HG03432 (cell line): Measurements from ENCODE around the gene PPTC7.
A peak's percentile ranks its signal among the peaks of the same experiment; 100 is the strongest.
"Not testable (repeated sequence)": the region's sequence is repeated elsewhere in the genome, so short reads cannot be mapped to it uniquely, and the experiment has no call there.

Experiments used
- ATAC-seq: cut with Tn5 transposase; IDR thresholded peaks from one replicate; pipeline ENCODE4 v1.9.1; 2021; ENCODE audit warnings: mild to moderate bottlenecking, moderate library complexity; ENCODE audit not compliant: unreplicated experiment

The PPTC7 gene

DNA sequence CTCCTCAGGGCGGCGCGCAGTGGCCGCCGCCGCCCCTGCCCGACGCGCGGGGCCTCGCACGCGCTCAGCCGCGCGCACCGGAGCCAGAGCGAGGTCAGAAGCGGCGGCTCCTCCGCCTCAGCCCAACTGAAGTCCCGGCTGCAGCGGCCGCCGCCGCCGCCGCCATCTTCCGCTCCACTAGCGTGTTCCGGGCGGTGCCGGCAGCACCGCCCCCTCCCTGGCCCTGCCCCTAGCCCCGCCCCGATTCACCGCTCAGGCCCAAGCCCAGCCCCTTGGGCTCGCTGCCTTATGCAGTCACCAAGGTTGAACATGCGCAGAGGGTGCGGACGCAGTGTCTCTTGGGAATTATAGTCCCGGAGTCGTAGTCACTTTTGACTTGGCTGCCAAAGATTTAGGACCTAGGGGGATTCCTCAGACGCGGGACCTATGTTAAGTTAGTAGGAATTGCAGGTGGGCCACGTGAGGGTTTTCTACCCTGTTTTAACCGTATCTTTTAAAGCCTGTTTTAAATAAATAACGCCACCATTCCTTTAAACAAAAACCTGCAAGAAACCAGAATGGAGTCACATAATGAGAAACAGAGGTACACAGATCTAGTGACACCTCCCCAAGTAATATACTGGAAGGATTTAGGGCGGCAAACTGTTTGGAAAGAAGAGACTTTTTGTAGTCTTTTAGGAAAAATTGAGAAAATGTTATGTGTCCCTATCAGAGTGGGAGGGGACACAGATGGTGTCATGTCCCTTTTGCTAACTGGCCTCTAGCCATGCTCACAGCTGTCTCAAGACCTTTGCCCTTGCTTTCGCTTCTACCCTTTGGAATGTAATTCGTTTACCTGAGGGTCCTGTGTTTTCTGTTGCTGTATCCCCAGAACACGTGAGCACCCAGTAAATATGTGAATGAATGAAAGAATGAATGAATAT is at the start of gene PPTC7:
TSS of gene PPTC7 (minus strand) at position 182 of the 923 bp plus-strand sequence. CDS start 287 bp downstream, outside the sequence.
- peak; percentile 85 for ATAC-seq

DNA sequence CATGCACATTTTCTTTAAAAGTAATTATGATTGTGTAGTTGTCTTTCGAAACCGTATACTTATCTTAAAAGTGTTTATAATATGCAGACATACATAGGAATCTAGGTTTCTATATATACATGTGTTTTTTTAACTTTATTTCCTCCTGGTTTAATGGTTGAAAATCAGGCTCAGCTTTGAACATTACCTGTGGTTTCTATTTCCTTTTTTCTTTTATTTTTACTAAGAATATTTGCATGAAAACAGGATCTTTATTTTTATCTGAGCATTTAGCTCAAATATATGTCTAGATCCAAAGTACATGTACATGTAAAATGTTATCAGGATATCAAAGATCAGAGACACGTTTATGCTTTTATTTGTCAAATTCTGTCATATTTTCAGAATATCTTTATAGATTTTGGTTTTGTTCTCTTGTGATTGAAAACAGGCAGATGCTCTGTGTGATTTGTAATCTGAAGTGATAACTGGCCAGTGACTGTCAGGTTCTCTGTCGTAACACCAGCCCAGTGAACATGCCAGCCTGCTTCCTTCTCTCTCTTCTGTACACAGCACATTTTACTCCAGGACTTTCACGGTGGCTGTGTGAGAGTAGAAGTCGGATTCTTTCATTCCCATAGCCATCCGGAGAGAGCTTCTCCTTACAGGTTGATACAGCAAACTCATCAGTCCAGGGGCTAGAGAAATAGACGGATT is 44.5 kb upstream of the PPTC7 start:
- ATAC-seq, result no peak

- ATAC-seq, result no peak
These were observed 39.5 kb upstream of the PPTC7 start for GRCh38 chr12:110622582-110622981.

DNA sequence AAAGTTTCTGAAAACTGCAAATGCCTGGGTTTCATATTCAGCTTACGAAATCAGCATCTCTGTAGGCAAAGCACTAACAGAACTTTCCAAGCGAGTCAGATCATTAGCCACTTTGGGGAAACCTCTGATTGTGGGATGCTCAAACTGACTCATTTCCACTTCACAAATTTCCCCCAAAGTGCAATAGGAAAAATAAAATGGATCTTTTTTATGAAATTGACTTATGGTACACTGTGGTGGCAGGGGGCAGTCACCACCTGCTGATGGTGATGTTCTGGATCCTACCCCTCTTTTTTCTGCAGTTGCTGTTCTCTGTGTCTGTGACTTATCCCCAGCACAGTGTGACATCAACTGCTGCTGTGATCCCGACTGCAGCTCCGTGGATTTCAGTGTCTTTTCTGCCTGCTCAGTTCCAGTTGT is 36.4 kb upstream of the PPTC7 start:
- ATAC-seq, result peak; percentile 48

DNA sequence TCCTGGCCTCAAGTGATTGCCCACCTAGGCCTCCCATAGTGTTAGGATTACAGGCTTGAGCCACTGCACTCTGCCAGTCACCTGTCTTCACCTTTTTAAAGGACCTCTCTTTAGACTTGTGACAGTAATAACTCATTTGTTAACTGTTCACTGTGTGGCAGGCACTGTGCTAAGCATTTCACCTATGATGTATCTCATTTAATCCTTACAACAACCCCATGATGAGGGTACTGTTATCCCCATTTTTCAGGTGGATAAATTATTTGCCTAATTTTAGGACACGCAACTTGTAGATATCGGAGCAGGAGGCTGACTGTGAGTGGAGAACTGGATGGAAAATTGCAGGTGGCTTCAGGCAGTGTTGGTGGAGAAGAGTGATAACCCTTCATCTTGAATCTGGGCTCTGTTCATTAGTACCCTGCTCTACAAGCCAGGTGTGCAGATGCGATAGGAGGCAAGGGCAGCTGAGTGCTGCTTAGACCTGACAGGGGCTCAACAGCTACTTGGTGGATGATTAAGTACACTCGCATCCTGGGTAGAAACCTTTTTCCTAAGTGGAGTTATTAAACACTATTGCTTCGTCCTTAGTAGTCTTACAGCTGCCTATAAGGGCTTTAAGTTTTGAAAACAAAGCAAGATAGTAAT is 33.5 kb upstream of the PPTC7 start:
- no peak for ATAC-seq

GRCh38 chr12:110615171-110615570 is 32.1 kb upstream of the PPTC7 start:
- ATAC-seq, result no peak

GRCh38 chr12:110613771-110614684 is 30.9 kb upstream of the PPTC7 start, which contains the start of gene TCTN1:
TCTN1 (plus strand) TSS chr12:110614129; CDS start chr12:110614183, 54 bp downstream.
- ATAC-seq, result peak; percentile 94

DNA sequence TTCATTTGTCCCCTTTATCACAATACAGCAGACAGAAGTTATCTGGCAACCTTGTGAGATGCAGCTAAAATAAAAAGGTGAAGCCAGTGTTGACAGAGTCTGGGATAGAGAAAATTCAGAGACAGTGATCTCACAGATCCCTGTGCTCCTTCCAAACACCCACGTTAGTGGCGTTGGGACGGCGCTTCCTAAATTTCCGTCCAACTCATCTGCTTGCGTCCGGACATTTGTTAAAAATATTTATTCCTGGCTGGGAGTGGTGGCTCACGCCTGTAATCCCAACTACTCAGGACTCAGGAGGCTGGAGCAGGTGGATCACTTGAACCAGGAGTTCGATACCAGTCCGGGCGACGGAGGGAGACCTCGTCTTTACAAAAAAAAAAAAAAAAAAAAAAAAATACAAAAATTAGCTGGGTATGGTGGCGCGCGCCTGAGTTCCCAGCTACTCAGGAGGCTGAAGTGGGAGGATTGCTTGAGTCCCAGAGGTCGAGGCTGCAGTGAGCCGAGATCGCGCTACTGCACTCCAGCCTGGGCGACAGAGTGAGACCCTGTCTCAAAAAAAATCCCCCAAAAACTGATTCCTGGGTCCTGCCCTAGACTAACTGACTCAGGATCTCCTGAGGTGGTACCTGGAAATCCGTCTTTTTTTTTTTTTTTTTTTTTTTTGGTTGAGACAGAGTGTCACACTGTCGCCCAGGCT is 30.1 kb upstream of the PPTC7 start:
- no peak for ATAC-seq

GRCh38 chr12:110606253-110606611 is 23.1 kb upstream of the PPTC7 start:
- no peak for ATAC-seq

DNA sequence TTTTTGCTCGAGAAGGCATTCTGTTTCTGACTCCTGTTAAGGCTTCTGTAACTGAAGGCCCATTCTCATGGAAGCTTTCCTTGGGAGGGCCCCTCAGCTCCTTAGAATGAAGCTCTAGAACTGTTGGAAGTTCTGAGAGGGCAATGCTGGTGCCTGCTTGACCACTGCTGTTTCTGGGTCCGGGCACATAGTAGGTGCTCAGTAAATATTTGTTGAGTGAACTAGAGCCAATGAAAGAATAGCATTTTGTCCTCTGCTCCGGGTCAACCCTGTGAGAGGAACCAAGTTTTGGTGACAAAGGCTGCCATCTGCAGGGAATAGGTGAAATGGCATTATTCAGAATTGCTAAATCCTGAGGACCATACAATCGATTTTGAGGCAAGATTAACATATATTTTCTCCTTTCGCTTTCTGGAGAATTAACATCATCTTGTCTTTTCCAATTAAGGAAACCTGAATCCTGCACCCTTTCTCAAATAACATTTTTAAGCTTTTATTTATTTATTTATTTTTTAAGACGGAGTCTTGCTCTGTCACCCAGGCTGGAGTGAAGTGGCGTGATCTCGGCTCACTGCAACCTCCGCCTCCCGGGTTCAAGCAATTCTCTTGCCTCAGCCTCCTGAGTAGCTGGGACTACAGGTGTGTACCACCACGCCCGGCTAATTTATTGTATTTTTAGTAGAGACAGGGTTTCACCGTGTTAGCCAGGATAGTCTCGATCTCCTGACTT is 19.1 kb upstream of the PPTC7 start:
- not testable (repeated sequence) for ATAC-seq

- no peak for ATAC-seq
These were observed 17.1 kb upstream of the PPTC7 start for GRCh38 chr12:110600254-110600653.

- no peak for ATAC-seq
These were observed 16.2 kb upstream of the PPTC7 start for GRCh38 chr12:110599334-110599733.

GRCh38 chr12:110597885-110598284 is 14.8 kb upstream of the PPTC7 start:
- no peak for ATAC-seq

- not testable (repeated sequence) for ATAC-seq
These were observed 9.8 kb upstream of the PPTC7 start for GRCh38 chr12:110592919-110593318.

- no peak for ATAC-seq
These were observed 9.0 kb upstream of the PPTC7 start for GRCh38 chr12:110592078-110592477.

- ATAC-seq, result no peak
These were observed 8.4 kb upstream of the PPTC7 start for GRCh38 chr12:110591451-110592051.

- ATAC-seq, result peak; percentile 88
These were observed 7.7 kb upstream of the PPTC7 start for GRCh38 chr12:110590806-110591326.

GRCh38 chr12:110590059-110590458 is 6.9 kb upstream of the PPTC7 start:
- ATAC-seq, result no peak
